Psoas muscle (tissue), 8 donors: Measurements from ENCODE around the gene FGF14. TPM values are rescaled to one million over a fixed set of nuclear protein-coding genes. Genes with fewer than 3 reads are reported as not detected.

Experiments used
- ATAC-seq, 4 donors: fragments of 200-7000 bp; cut with Tn5 transposase; one replicate each; pipeline ENCODE4 v1.9.1; 2020; ENCODE audit warnings: moderate library complexity in 3 of 4, mild to moderate bottlenecking in 2 of 4
- DNase-seq, 2 donors: peaks; one replicate each; pipeline ENCODE4 v3.0.0-alpha.2; 2020
- H3K27ac ChIP-seq: fragments of 200-600 bp; one replicate; pipeline ENCODE4 v1.8.0; 2022
- H3K27me3 ChIP-seq, 3 donors: fragments of 200-600 bp in 1 of 3; one replicate each; pipeline versions ENCODE4 v1.6.1 to v1.8.0; 2013 to 2022; ENCODE audit warnings: low read length in 2 of 3, mild to moderate bottlenecking in 2 of 3, moderate library complexity in 1 of 3; ENCODE audit not compliant: insufficient read depth in 3 of 3
- H3K36me3 ChIP-seq, 2 donors: fragments of 200-600 bp in 1 of 2; one replicate each; pipeline versions ENCODE4 v1.6.1 to v1.8.0; 2013 to 2022; ENCODE audit warnings: low read depth in 1 of 2, mild to moderate bottlenecking in 1 of 2, moderate library complexity in 1 of 2; ENCODE audit not compliant: insufficient read depth in 1 of 2
- H3K4me1 ChIP-seq: fragments of 200-600 bp; one replicate; pipeline ENCODE4 v1.8.0; 2022
- H3K4me3 ChIP-seq: fragments of 200-600 bp; one replicate; pipeline ENCODE4 v1.8.0; 2022; ENCODE audit warnings: mild to moderate bottlenecking
- H3K9me3 ChIP-seq: fragments of 200-600 bp; one replicate; pipeline ENCODE4 v1.8.0; 2022
- CTCF ChIP-seq: fragments of 200-600 bp; IDR thresholded peaks from one replicate; pipeline ENCODE4 v1.8.0; 2022; ENCODE audit warnings: antibody characterized with exemption
- WGBS, 3 donors: extraction: QIAGEN DNeasy Blood & Tissue Kit; methylation state at CpG; one replicate each; pipeline versions ENCODE4 v1.1.6 to v1.1.7; 2013; 5-methylcytosine and 5-hydroxymethylcytosine counted together
- intact Hi-C, 2 donors: fragments of 100-400 bp; cut with DNase I; formaldehyde crosslinking; loops; one replicate each; pipeline versions ENCODE4 v1.11.0 to v1.14.2; 2022
- polyA plus RNA-seq, 3 donors: library from polyadenylated mRNA; stranded (reverse); fragments of 200-250 nt; gene quantifications; one replicate each; pipeline ENCODE4 v1.2.3, GENCODE V29; 2013
- total RNA-seq, 4 donors: library from RNA; stranded (reverse); fragmentation: NEBNext Ultra II Directional in 2 of 4; extraction: Animal tissue kit (Norgen Biotek cat#: 25700) in 2 of 4; gene quantifications; one replicate each; pipeline versions ENCODE4 v1.2.1 to v1.2.4, GENCODE V29; 2021 to 2023
- donor health status: healthy with polysubstance abuse.
- donor health status: DM: no; HTN: no; CAD: no; lungs with moderate emphysema.
- donor health status: Bipolar disorder and iron deficiency.
- donor health status: healthy.
- donor health status: DM: yes; HTN: yes; CAD: no.
- donor health status: DM: no; HTN: no; CAD: no.
- donor health status: DM: no; HTN: no; CAD: no.
- donor health status: DM: yes; HTN: yes; CAD: no.

Gene FGF14
- total and polyA plus RNA-seq, 7 donors = 0.01 to 0.05 (median 0.02) TPM; not detected in 4

- no peak for DNase-seq
- no peak for TF ChIP-seq CTCF
- intact Hi-C loops = no loop called here
- H3K36me3 ChIP-seq = no peaks in the 10 kb centered on the region
- ATAC-seq = no peak
- H3K9me3 ChIP-seq = no peaks in the 10 kb centered on the region
- H3K27ac ChIP-seq = no peak overlapping the region
- H3K4me3 ChIP-seq = no peak overlapping the region
- no peaks in the 10 kb centered on the region for H3K27me3 ChIP-seq
- 68 to 80% (median 70%) methylated on average over 2 of the region's 2 CpGs for WGBS, 3 donors
- H3K4me1 ChIP-seq = no peaks in the 10 kb centered on the region
Observed at GRCh38 chr13:101951114-101951513, 450.7 kb downstream of the FGF14 start.

- no peak for TF ChIP-seq CTCF
- Histone ChIP-seq H3K27ac (no peak overlapping the region), H3K9me3 (no peaks in the 10 kb centered on the region), H3K4me1 (no peaks in the 10 kb centered on the region), H3K27me3 (no peaks in the 10 kb centered on the region), H3K4me3 (no peak overlapping the region), H3K36me3 (no peaks in the 10 kb centered on the region)
- ATAC-seq (no peak), DNase-seq (no peak)
- intact Hi-C loops = loop anchor here (10.0 kb wide), 3 partner anchors 135 to 605 kb away; no protein-coding TSS in a partner anchor
Observed at GRCh38 chr13:101949681-101950080, 452.2 kb downstream of the FGF14 start.

- intact Hi-C loops = loop anchor here (10.0 kb wide), 3 partner anchors 138 to 608 kb away; no protein-coding TSS in a partner anchor
- Histone ChIP-seq H3K36me3 (no peaks in the 10 kb centered on the region), H3K4me3 (no peak overlapping the region), H3K27ac (no peak overlapping the region), H3K27me3 (no peaks in the 10 kb centered on the region), H3K9me3 (no peaks in the 10 kb centered on the region), H3K4me1 (no peaks in the 10 kb centered on the region)
- DNase-seq (no peak), ATAC-seq (no peak)
- TF ChIP-seq CTCF = no peak
Observed at GRCh38 chr13:101946401-101946800, 455.4 kb downstream of the FGF14 start.

- H3K4me1 ChIP-seq = no peaks in the 10 kb centered on the region
- H3K36me3 ChIP-seq = no peaks in the 10 kb centered on the region
- H3K9me3 ChIP-seq = no peaks in the 10 kb centered on the region
- H3K4me3 ChIP-seq = no peak overlapping the region
- WGBS, 3 donors = 62 to 68% (median 62%) methylated on average over 6 of the region's 6 CpGs
- intact Hi-C loops = loop anchor here (10.0 kb wide), 3 partner anchors 139 to 609 kb away; no protein-coding TSS in a partner anchor
- DNase-seq = no peak
- no peak for ATAC-seq
- H3K27ac ChIP-seq = no peak overlapping the region
- no peaks in the 10 kb centered on the region for H3K27me3 ChIP-seq
- no peak for TF ChIP-seq CTCF
Observed at GRCh38 chr13:101945435-101945834, 456.4 kb downstream of the FGF14 start.

- Histone ChIP-seq H3K4me3 (no peak overlapping the region), H3K36me3 (no peaks in the 10 kb centered on the region), H3K27me3 (no peaks in the 10 kb centered on the region), H3K27ac (no peak overlapping the region), H3K4me1 (no peaks in the 10 kb centered on the region), H3K9me3 (no peaks in the 10 kb centered on the region)
- no peak for DNase-seq
- intact Hi-C loops = loop anchor here (5.0 to 10.0 kb wide), 5 partner anchors 140 to 613 kb away; no protein-coding TSS in a partner anchor
- no peak for TF ChIP-seq CTCF
- no peak for ATAC-seq
- 55 to 61% (median 58%) methylated on average over 2 of the region's 2 CpGs for WGBS, 3 donors
Observed at GRCh38 chr13:101944521-101944920, 457.3 kb downstream of the FGF14 start.
